OCI-LY7 (cell line): ENCODE data around the gene KIAA1217. TPM values are rescaled to one million over a fixed set of nuclear protein-coding genes. Genes with fewer than 3 reads are reported as not detected.
"Not testable (repeated sequence)": the region's sequence is repeated elsewhere in the genome, so short reads cannot be mapped to it uniquely, and the experiment has no call there.

ENCODE experiments used
- BruUV-seq: library from RNA; stranded (reverse); fragments of 400-500 nt; replicated peaks from 2 replicates; lab custom pipeline; 2021; lab: Mats Ljungman, UMichigan
- CTCF ChIA-PET: fragments of 300-600 bp; sonication (Branson Sonifier 250); formaldehyde crosslinking; loops from one replicate; lab custom pipeline; 2022; ENCODE audit warnings: antibody characterized with exemption; ENCODE audit not compliant: unreplicated experiment; lab: Charles Lee
- POLR2A ChIA-PET: fragments of 300-600 bp; sonication (Branson Sonifier 250); formaldehyde crosslinking; loops from one replicate; lab custom pipeline; 2022; ENCODE audit warnings: antibody characterized with exemption; lab: Charles Lee
- DNase-seq: peaks from one replicate; pipeline ENCODE4 v3.0.0-alpha.2; 2015; ENCODE audit warnings: low spot score
- H2AFZ ChIP-seq: fragments of 200-600 bp; sonication (generic), shearing (Covaris generic); 2 replicates; pipeline ENCODE4 v1.6.1; 2014; ENCODE audit warnings: mild to moderate bottlenecking, antibody characterized with exemption, low read length, moderate library complexity
- H3K27ac ChIP-seq: fragments of 200-600 bp; sonication (generic); 2 replicates; pipeline ENCODE4 v1.5.1; 2014; ENCODE audit warnings: mixed run types, low read depth, mild to moderate bottlenecking, moderate library complexity, low read length, inconsistent platforms; ENCODE audit not compliant: poor library complexity, severe bottlenecking
- H3K36me3 ChIP-seq: fragments of 200-600 bp; sonication (generic); 2 replicates; pipeline ENCODE4 v1.6.1; 2014; ENCODE audit warnings: mild to moderate bottlenecking, antibody characterized with exemption, low read length, moderate library complexity, mixed read lengths; ENCODE audit not compliant: insufficient read depth
- H3K4me1 ChIP-seq: fragments of 200-600 bp; sonication (generic); 2 replicates; pipeline ENCODE4 v1.5.1; 2014; ENCODE audit warnings: mild to moderate bottlenecking, low read length; ENCODE audit not compliant: insufficient read depth, poor library complexity, severe bottlenecking
- H3K4me2 ChIP-seq: fragments of 200-600 bp; sonication (generic); 2 replicates; pipeline ENCODE4 v1.6.1; 2014; ENCODE audit warnings: mild to moderate bottlenecking, low read length
- H3K4me3 ChIP-seq: fragments of 200-600 bp; sonication (generic); 2 replicates; pipeline ENCODE4 v1.5.1; 2014; ENCODE audit warnings: mild to moderate bottlenecking, low read depth, low read length; ENCODE audit not compliant: poor library complexity, severe bottlenecking
- H3K79me2 ChIP-seq: fragments of 200-600 bp; sonication (generic); 2 replicates; pipeline ENCODE4 v1.6.1; 2016; ENCODE audit warnings: low read depth, mild to moderate bottlenecking, low read length, moderate library complexity, mixed read lengths; ENCODE audit not compliant: insufficient read depth
- H3K9me2 ChIP-seq: fragments of 200-600 bp; sonication (generic); 2 replicates; pipeline ENCODE4 v1.6.1; 2016; ENCODE audit warnings: mild to moderate bottlenecking, low read length, mixed read lengths; ENCODE audit not compliant: insufficient read depth
- H3K9me3 ChIP-seq: fragments of 200-600 bp; sonication (generic); 2 replicates; pipeline ENCODE4 v1.6.1; 2014; ENCODE audit warnings: mild to moderate bottlenecking, mixed run types, low read length, mixed read lengths
- H4K20me1 ChIP-seq: fragments of 200-600 bp; sonication (generic); 2 replicates; pipeline ENCODE4 v1.6.1; 2014; ENCODE audit warnings: mild to moderate bottlenecking, antibody characterized with exemption, low read length, moderate library complexity, mixed read lengths; ENCODE audit not compliant: insufficient read depth
- EZH2phosphoT487 ChIP-seq: fragments of 200-600 bp; sonication (generic); IDR thresholded peaks from 2 replicates; pipeline ENCODE4 v1.6.1; 2018; ENCODE audit warnings: low read depth, borderline replicate concordance, mild to moderate bottlenecking, mixed run types, antibody characterized with exemption, low read length, moderate library complexity, mixed read lengths
- intact Hi-C: fragments of 100-400 bp; cut with micrococcal nuclease; formaldehyde crosslinking; loops from one replicate; pipeline ENCODE4 v1.10.0; 2022; ENCODE audit not compliant: unreplicated experiment
- total RNA-seq, 2 experiments: library from RNA; depleted of rRNA in 1 of 2; stranded (reverse); fragments of >200 nt in 1 of 2; shearing (Covaris generic) in 1 of 2; gene quantifications; 2 replicates each; pipeline ENCODE4 v1.2.3, GENCODE V29; 2014 to 2022
- TF ChIP-seq, protein P1 (sequence below): fragments of 200-600 bp; sonication (generic); conservative IDR thresholded peaks from 2 replicates; pipeline ENCODE4 v1.5.1; 2014; ENCODE audit warnings: mild to moderate bottlenecking, antibody characterized with exemption, low read length, moderate library complexity, mixed read lengths

Gene KIAA1217
- total RNA-seq, 2 experiments from 2014 or later = not detected

DNA sequence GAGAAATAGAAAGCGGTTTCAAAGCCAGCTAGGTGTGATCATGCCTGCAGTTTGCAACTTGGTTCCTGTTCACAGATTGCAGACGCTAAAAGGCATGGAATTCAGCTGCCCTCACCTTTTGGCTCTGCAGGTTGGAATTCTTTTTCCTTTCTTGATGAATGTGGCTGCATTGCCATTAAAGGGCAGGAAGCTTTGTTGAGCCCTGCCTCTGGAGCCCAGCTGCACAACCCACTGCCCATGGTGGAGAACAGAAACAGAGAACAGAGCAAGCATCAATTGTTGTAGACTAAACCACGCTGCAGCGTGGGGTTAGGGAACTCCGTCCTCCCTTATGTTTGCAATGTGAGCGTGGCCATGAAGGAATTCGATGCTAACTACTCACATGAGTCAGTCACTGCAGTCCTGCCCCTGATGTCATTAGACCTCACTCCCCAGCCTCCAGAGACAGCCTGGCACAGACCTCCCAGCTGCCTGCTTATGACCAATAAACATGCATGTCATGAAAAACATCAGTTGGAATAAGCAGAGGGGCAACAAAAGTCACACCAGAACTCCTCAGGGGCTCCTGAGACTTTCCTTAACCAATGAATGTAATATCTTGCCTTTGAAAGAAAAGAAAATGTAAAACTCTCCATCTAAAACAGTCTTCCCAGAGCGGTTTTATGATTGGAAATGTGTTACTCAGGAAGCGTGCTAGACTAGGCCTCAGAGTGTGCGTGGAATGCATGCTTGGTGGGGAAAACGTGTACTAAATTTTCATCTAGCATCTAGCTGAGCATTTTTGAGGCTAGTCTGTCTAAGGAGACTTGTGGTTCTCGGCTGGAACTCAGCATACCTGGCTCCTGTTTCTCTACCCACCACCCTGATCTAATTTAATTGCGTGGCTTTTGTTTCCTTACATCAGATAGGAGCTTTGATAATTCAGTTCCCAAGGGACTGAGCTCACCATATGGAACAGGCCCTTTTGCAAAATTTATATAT, 232.2 kb downstream of the KIAA1217 start:
- no peaks in the 10 kb centered on the region for H3K9me3 ChIP-seq
- H3K9me2 ChIP-seq = no peaks in the 10 kb centered on the region
- no peak overlapping the region for H2AFZ ChIP-seq
- H3K4me1 ChIP-seq = no peaks in the 10 kb centered on the region
- CTCF ChIA-PET = no interaction called here
- H3K27ac ChIP-seq = no peak overlapping the region
- H3K79me2 ChIP-seq = no peaks in the 10 kb centered on the region
- H3K4me3 ChIP-seq = no peak overlapping the region
- H3K4me2 ChIP-seq = no peak overlapping the region
- intact Hi-C loops = no loop called here
- TF ChIP-seq EZH2phosphoT487 = no peak
- TF ChIP-seq, protein P1, sequence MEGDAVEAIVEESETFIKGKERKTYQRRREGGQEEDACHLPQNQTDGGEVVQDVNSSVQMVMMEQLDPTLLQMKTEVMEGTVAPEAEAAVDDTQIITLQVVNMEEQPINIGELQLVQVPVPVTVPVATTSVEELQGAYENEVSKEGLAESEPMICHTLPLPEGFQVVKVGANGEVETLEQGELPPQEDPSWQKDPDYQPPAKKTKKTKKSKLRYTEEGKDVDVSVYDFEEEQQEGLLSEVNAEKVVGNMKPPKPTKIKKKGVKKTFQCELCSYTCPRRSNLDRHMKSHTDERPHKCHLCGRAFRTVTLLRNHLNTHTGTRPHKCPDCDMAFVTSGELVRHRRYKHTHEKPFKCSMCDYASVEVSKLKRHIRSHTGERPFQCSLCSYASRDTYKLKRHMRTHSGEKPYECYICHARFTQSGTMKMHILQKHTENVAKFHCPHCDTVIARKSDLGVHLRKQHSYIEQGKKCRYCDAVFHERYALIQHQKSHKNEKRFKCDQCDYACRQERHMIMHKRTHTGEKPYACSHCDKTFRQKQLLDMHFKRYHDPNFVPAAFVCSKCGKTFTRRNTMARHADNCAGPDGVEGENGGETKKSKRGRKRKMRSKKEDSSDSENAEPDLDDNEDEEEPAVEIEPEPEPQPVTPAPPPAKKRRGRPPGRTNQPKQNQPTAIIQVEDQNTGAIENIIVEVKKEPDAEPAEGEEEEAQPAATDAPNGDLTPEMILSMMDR = no peak
- no TSS peak for BruUV-seq
- no peaks in the 10 kb centered on the region for H4K20me1 ChIP-seq
- POLR2A ChIA-PET = interaction anchor here (0.6 to 1.1 kb wide), 2 partner anchors 14 to 62 kb away, joined by 3 to 4 read pairs; no protein-coding TSS in a partner anchor
- DNase-seq = no peak
- no peaks in the 10 kb centered on the region for H3K36me3 ChIP-seq

DNA sequence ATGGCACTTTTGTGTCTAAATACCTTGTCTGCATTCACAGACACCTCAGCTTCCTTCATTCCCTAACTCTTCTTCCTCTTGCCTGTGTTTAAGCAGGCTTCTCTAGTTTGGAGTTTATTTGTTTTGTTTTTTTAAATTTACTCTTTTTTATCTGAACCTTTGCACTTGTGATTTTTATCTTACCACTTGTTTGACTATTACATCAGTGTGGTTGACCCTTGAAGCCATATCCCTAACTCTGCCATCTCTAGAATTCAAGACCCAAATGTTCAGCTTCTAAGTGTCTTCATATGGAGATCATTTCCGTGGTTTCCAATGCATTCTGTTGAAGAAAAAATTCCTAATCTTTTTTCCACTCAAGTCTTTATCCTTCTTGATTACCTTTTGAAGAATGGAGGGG, 233.3 kb downstream of the KIAA1217 start:
- no peak overlapping the region for H3K27ac ChIP-seq
- CTCF ChIA-PET = no interaction called here
- H3K9me3 ChIP-seq = no peaks in the 10 kb centered on the region
- no peaks in the 10 kb centered on the region for H4K20me1 ChIP-seq
- H3K4me2 ChIP-seq = no peak overlapping the region
- TF ChIP-seq EZH2phosphoT487 = no peak
- TF ChIP-seq, protein P1 = no peak
- intact Hi-C loops = no loop called here
- POLR2A ChIA-PET = interaction anchor here (1.1 kb wide), 1 partner anchor 64 kb away, joined by 4 read pairs; no protein-coding TSS in a partner anchor
- no peak overlapping the region for H3K4me3 ChIP-seq
- no peak for DNase-seq
- H3K36me3 ChIP-seq = no peaks in the 10 kb centered on the region
- no peaks in the 10 kb centered on the region for H3K79me2 ChIP-seq
- no peaks in the 10 kb centered on the region for H3K4me1 ChIP-seq
- H3K9me2 ChIP-seq = no peaks in the 10 kb centered on the region
- no TSS peak for BruUV-seq
- no peak overlapping the region for H2AFZ ChIP-seq

DNA sequence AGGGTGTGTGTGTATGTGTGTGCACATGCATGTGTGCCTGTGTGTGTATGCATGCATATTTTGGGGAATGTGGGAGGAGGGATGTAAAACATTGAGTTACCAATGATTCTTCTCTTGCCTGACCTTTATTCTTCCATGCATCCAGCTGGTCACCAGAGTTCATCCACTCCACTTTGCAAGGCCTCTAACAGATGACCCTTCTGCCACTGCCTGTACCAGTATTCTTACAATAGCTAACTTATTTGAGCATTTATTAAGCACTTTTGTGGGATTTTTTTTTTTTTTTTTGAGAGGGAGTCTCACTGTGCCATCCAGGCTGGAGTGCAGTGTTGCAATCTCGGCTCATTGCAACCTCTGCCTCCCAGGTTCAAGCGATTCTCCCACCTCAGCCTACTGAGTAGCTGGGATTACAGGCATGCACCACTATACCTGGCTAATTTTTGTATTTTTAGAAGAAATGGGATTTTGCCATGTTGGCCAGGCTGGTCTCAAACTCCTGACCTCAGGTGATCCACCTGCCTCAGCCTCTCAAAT, 233.8 kb downstream of the KIAA1217 start:
- CTCF ChIA-PET, intact Hi-C loops, H3K36me3 ChIP-seq, H3K9me2 ChIP-seq, BruUV-seq, H3K4me2 ChIP-seq, H4K20me1 ChIP-seq, DNase-seq, H3K27ac ChIP-seq, H3K79me2 ChIP-seq, H3K4me1 ChIP-seq, H3K9me3 ChIP-seq, H2AFZ ChIP-seq, H3K4me3 ChIP-seq: not testable (repeated sequence)
- POLR2A ChIA-PET = interaction anchor here (1.1 kb wide), 1 partner anchor 64 kb away, joined by 4 read pairs; no protein-coding TSS in a partner anchor
